Measurements from ENCODE around the gene MYH7. TPM values are rescaled to one million over a fixed set of nuclear protein-coding genes. Genes with fewer than 3 reads are reported as not detected.

The MYH7 gene
- polyA plus RNA-seq, 1 donor (not counting 4 experiments of a cell fraction or from before 2014, with no cell fraction given) = not detected

DNA sequence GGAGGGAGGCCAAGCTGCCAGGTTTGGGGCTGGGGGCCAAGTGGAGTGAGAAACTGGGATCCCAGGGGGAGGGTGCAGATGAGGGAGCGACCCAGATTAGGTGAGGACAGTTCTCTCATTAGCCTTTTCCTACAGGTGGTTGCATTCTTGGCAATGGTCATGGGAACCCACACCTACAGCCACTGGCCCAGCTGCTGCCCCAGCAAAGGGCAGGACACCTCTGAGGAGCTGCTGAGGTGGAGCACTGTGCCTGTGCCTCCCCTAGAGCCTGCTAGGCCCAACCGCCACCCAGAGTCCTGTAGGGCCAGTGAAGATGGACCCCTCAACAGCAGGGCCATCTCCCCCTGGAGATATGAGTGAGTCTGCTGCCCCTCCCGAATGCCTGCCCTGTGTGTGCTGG, 62.4 kb downstream of the MYH7 start:
- no peak for DNase-seq (ENCODE audit: low read depth, low spot score)
- no peak for FAIRE-seq
- no peaks in the 10 kb centered on the region for H4K20me1 ChIP-seq (ENCODE audit: control insufficient read depth, extremely low read depth, insufficient read depth, low read length)
- no peaks in the 10 kb centered on the region for H3K36me3 ChIP-seq (ENCODE audit: control insufficient read depth in 2 of 2, extremely low read depth in 1 of 2, insufficient read depth in 2 of 2, low read length in 2 of 2)
- H3K9me3 ChIP-seq (ENCODE audit: control insufficient read depth, low read depth, low read length) = no peaks in the 10 kb centered on the region
- no peak overlapping the region for H3K27ac ChIP-seq (ENCODE audit: control insufficient read depth, insufficient read depth, low read length)
- H3K9ac ChIP-seq (ENCODE audit: control insufficient read depth, extremely low read depth, insufficient read depth, low read length) = no peak overlapping the region
- no peaks in the 10 kb centered on the region for H3K27me3 ChIP-seq (ENCODE audit: control insufficient read depth, extremely low read depth, insufficient read depth, low read length)
- H2AFZ ChIP-seq (ENCODE audit: control insufficient read depth, low read length) = no peak overlapping the region
- dilution Hi-C loops (cut with MboI; ENCODE audit: extremely low pct_ligation_motif_present, low sequenced_read_pairs) = no loop called here
- H3K4me1 ChIP-seq (ENCODE audit: control insufficient read depth, extremely low read depth, insufficient read depth, low read length) = no peaks in the 10 kb centered on the region
- no peak overlapping the region for H3K4me2 ChIP-seq (ENCODE audit: control insufficient read depth, extremely low read depth, insufficient read depth, low read depth, low read length)
- no peaks in the 10 kb centered on the region for H3K9me1 ChIP-seq (ENCODE audit: control insufficient read depth, extremely low read depth, insufficient read depth, low read length)
- H3K79me2 ChIP-seq (ENCODE audit: control insufficient read depth, insufficient read depth, low read length) = no peaks in the 10 kb centered on the region
- H3K4me3 ChIP-seq (ENCODE audit: control insufficient read depth in 2 of 3, extremely low read depth in 1 of 3, insufficient read depth in 2 of 3, low read depth in 1 of 3, low read length in 3 of 3) = no peak overlapping the region
- TF ChIP-seq, protein P1, sequence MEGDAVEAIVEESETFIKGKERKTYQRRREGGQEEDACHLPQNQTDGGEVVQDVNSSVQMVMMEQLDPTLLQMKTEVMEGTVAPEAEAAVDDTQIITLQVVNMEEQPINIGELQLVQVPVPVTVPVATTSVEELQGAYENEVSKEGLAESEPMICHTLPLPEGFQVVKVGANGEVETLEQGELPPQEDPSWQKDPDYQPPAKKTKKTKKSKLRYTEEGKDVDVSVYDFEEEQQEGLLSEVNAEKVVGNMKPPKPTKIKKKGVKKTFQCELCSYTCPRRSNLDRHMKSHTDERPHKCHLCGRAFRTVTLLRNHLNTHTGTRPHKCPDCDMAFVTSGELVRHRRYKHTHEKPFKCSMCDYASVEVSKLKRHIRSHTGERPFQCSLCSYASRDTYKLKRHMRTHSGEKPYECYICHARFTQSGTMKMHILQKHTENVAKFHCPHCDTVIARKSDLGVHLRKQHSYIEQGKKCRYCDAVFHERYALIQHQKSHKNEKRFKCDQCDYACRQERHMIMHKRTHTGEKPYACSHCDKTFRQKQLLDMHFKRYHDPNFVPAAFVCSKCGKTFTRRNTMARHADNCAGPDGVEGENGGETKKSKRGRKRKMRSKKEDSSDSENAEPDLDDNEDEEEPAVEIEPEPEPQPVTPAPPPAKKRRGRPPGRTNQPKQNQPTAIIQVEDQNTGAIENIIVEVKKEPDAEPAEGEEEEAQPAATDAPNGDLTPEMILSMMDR (optimal IDR thresholded peaks at IDR 0.05 in 1 of 3, IDR thresholded peaks at IDR 0.05 in 1 of 3, conservative IDR thresholded peaks at IDR 0.05 in 1 of 3; ENCODE audit: extremely low read depth in 1 of 3, insufficient read depth in 2 of 3, low read length in 3 of 3) = no peak
- no peak for TF ChIP-seq EZH2 (IDR thresholded peaks at IDR 0.05; ENCODE audit: low read length)

DNA sequence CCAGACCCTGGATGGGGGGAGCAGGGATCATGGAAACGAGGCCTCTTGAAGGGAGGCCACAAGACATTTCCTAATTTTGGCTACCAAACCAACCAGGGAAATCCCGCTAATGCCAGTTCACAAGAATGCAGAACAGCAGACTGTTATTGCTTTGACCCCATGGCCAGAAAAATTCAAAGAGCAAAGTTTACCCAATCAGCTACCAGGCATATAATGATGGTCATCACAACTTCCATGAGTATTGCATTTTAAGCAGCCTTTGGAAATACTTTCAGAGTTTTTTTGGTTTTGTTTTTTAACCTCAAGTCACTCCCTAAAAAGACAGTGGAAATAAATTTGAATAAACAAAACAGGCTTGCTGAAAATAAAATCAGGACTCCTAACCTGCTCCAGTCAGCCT, 63.0 kb downstream of the MYH7 start, which contains the start of gene IL25:
Gene IL25, plus strand, starts transcription at position 301 of the 400 bp plus-strand sequence.
- Histone ChIP-seq H3K9me1 (ENCODE audit: control insufficient read depth, extremely low read depth, insufficient read depth, low read length) (no peaks in the 10 kb centered on the region), H3K9me3 (ENCODE audit: control insufficient read depth, low read depth, low read length) (no peaks in the 10 kb centered on the region), H3K4me3 (ENCODE audit: control insufficient read depth in 2 of 3, extremely low read depth in 1 of 3, insufficient read depth in 2 of 3, low read depth in 1 of 3, low read length in 3 of 3) (no peak within 1 kb of the TSS), H3K4me2 (ENCODE audit: control insufficient read depth, extremely low read depth, insufficient read depth, low read depth, low read length) (no peak within 1 kb of the TSS), H4K20me1 (ENCODE audit: control insufficient read depth, extremely low read depth, insufficient read depth, low read length) (no peaks in the 10 kb centered on the region), H3K27me3 (ENCODE audit: control insufficient read depth, extremely low read depth, insufficient read depth, low read length) (no peaks in the 10 kb centered on the region), H3K36me3 (ENCODE audit: control insufficient read depth in 2 of 2, extremely low read depth in 1 of 2, insufficient read depth in 2 of 2, low read length in 2 of 2) (no peaks in the 10 kb centered on the region), H3K9ac (ENCODE audit: control insufficient read depth, extremely low read depth, insufficient read depth, low read length) (no peak within 1 kb of the TSS), H3K4me1 (ENCODE audit: control insufficient read depth, extremely low read depth, insufficient read depth, low read length) (no peaks in the 10 kb centered on the region), H3K79me2 (ENCODE audit: control insufficient read depth, insufficient read depth, low read length) (no peaks in the 10 kb centered on the region), H2AFZ (ENCODE audit: control insufficient read depth, low read length) (no peak within 1 kb of the TSS), H3K27ac (ENCODE audit: control insufficient read depth, insufficient read depth, low read length) (no peak within 1 kb of the TSS)
- no peak for TF ChIP-seq EZH2 (IDR thresholded peaks at IDR 0.05; ENCODE audit: low read length)
- TF ChIP-seq, protein P1 (optimal IDR thresholded peaks at IDR 0.05 in 1 of 3, IDR thresholded peaks at IDR 0.05 in 1 of 3, conservative IDR thresholded peaks at IDR 0.05 in 1 of 3; ENCODE audit: extremely low read depth in 1 of 3, insufficient read depth in 2 of 3, low read length in 3 of 3) = no peak
- FAIRE-seq = no peak
- dilution Hi-C loops (cut with MboI; ENCODE audit: extremely low pct_ligation_motif_present, low sequenced_read_pairs) = no loop called here
- DNase-seq (ENCODE audit: low read depth, low spot score) = no peak
